HCT116 (cell line): Measurements from ENCODE around the gene TBX2. TPM values are rescaled to one million over a fixed set of nuclear protein-coding genes. Genes with fewer than 3 reads are reported as not detected.

Experiments
- ATAC-seq: fragments of 200-7000 bp; cut with Tn5 transposase; 2 replicates; pipeline ENCODE4 v1.9.1; 2020; ENCODE audit warnings: mild to moderate bottlenecking, moderate library complexity
- BruUV-seq: library from RNA; stranded (reverse); fragments of 400-500 nt; replicated peaks from 2 replicates; lab custom pipeline; 2021; lab: Mats Ljungman, UMichigan
- CTCF ChIA-PET: fragments of 300-600 bp; sonication (Branson Sonifier 250); formaldehyde crosslinking; loops from one replicate; lab custom pipeline; 2021; ENCODE audit warnings: antibody characterized with exemption; lab: Charles Lee
- POLR2A ChIA-PET: fragments of 300-600, 350-600 bp; sonication (Branson Sonifier 250); formaldehyde crosslinking; loops from one replicate; lab custom pipeline; 2021; ENCODE audit warnings: antibody characterized with exemption; lab: Charles Lee
- RAD21 ChIA-PET, 2 experiments: fragments of 300-600 bp; sonication (Branson Sonifier 250); formaldehyde crosslinking; loops; one replicate each; lab custom pipeline; 2023; ENCODE audit warnings: low total read pairs in 2 of 2; ENCODE audit not compliant: uncharacterized antibody in 2 of 2, unreplicated experiment in 2 of 2, low non-redundant PET in 1 of 2; lab: Charles Lee
- DNase-seq: peaks from one replicate; pipeline ENCODE4 v3.0.0-alpha.2; 2010; ENCODE audit warnings: low read depth, low spot score
- H2AFZ ChIP-seq: fragments of 200-600 bp; shearing (Covaris generic), sonication (generic); 2 replicates; pipeline ENCODE4 v1.6.1; 2017; ENCODE audit warnings: low read depth, mixed run types, mixed read lengths, antibody characterized with exemption, low read length; ENCODE audit not compliant: poor library complexity, severe bottlenecking
- H3K27ac ChIP-seq: 2 replicates; pipeline ENCODE4 v1.5.1; 2012; ENCODE audit warnings: low read depth, low read length
- H3K27me3 ChIP-seq: fragments of 200-600 bp; sonication (generic); 2 replicates; pipeline ENCODE4 v1.6.1; 2016; ENCODE audit warnings: mixed run types, low read length, mixed read lengths; ENCODE audit not compliant: insufficient read depth
- H3K36me3 ChIP-seq, 2 experiments: fragments of 200-500 bp in 1 of 2; fragments of 200-600 bp in 1 of 2; sonication (Bioruptor generic) in 1 of 2; sonication (generic) in 1 of 2; 2 replicates each; pipeline versions ENCODE4 v1.5.1 to v1.6.1; 2014 to 2016; ENCODE audit warnings: low read length in 2 of 2, inconsistent platforms in 1 of 2, mixed read lengths in 1 of 2, mixed run types in 1 of 2; ENCODE audit not compliant: insufficient read depth in 2 of 2, control insufficient read depth in 1 of 2
- H3K4me1 ChIP-seq, 2 experiments: fragments of 200-600 bp in 1 of 2; sonication (generic) in 1 of 2; 2 replicates each; pipeline versions ENCODE4 v1.5.1 to v1.6.1; 2012 to 2017; ENCODE audit warnings: low read length in 2 of 2, inconsistent platforms in 1 of 2, mild to moderate bottlenecking in 1 of 2, mixed read lengths in 1 of 2, mixed run types in 1 of 2, moderate library complexity in 1 of 2; ENCODE audit not compliant: insufficient read depth in 2 of 2, control insufficient read depth in 1 of 2
- H3K4me2 ChIP-seq: fragments of 200-600 bp; sonication (generic); 2 replicates; pipeline ENCODE4 v1.6.1; 2017; ENCODE audit warnings: mixed run types, low read length, mixed read lengths
- H3K4me3 ChIP-seq, 2 experiments: fragments of 200-600 bp in 1 of 2; sonication (generic) in 1 of 2; replicated peaks in 1 of 2; 2 replicates each; pipeline ENCODE4 v1.5.1; 2011 to 2016; ENCODE audit warnings: low read length in 2 of 2, control low read depth in 1 of 2, low read depth in 1 of 2, mild to moderate bottlenecking in 1 of 2, mixed read lengths in 1 of 2, mixed run types in 1 of 2
- H3K79me2 ChIP-seq: fragments of 200-600 bp; sonication (generic); 2 replicates; pipeline ENCODE4 v1.6.1; 2017; ENCODE audit warnings: mild to moderate bottlenecking, mixed run types, low read length, moderate library complexity, mixed read lengths; ENCODE audit not compliant: insufficient read depth
- H3K9ac ChIP-seq: fragments of 200-600 bp; sonication (generic); 2 replicates; pipeline ENCODE4 v1.6.1; 2016; ENCODE audit warnings: low read length, mixed read lengths
- H3K9me2 ChIP-seq: fragments of 200-600 bp; sonication (generic), shearing (Covaris generic); 2 replicates; pipeline ENCODE4 v1.6.1; 2017; ENCODE audit warnings: mixed run types, mild to moderate bottlenecking, moderate library complexity; ENCODE audit not compliant: insufficient read depth
- H3K9me3 ChIP-seq, 2 experiments: fragments of 200-500 bp in 1 of 2; fragments of 200-600 bp in 1 of 2; sonication (Bioruptor generic) in 1 of 2; sonication (generic) in 1 of 2; 2 replicates each; pipeline ENCODE4 v1.6.1; 2014 to 2017; ENCODE audit warnings: low read length in 2 of 2, mixed read lengths in 2 of 2, inconsistent platforms in 1 of 2, low read depth in 1 of 2, mild to moderate bottlenecking in 1 of 2, mixed run types in 1 of 2, moderate library complexity in 1 of 2; ENCODE audit not compliant: control insufficient read depth in 1 of 2, insufficient read depth in 1 of 2
- H4K20me1 ChIP-seq: fragments of 200-600 bp; sonication (generic), shearing (Covaris generic); 2 replicates; pipeline ENCODE4 v1.6.1; 2017; ENCODE audit warnings: mixed run types, mild to moderate bottlenecking, moderate library complexity; ENCODE audit not compliant: insufficient read depth
- CBX3 ChIP-seq: IDR thresholded peaks from 2 replicates; pipeline ENCODE4 v1.6.1; 2012; ENCODE audit warnings: low read depth
- CEBPB ChIP-seq: IDR thresholded peaks from 2 replicates; pipeline ENCODE4 v1.6.1; 2012; ENCODE audit warnings: low read depth
- ELF1 ChIP-seq: IDR thresholded peaks from 2 replicates; pipeline ENCODE4 v1.6.1; 2012; ENCODE audit warnings: low read depth, borderline replicate concordance
- EZH2 ChIP-seq: fragments of 200-600 bp; sonication (generic); IDR thresholded peaks from 2 replicates; pipeline ENCODE4 v1.6.1; 2017; ENCODE audit warnings: antibody characterized with exemption, mixed run types
- EZH2phosphoT487 ChIP-seq: fragments of 200-600 bp; IDR thresholded peaks from 2 replicates; pipeline ENCODE4 v1.6.1; 2018; ENCODE audit warnings: antibody characterized with exemption, borderline replicate concordance
- FOSL1 ChIP-seq: IDR thresholded peaks from 2 replicates; pipeline ENCODE4 v1.6.1; 2012; ENCODE audit warnings: low read depth
- JUND ChIP-seq: IDR thresholded peaks from 2 replicates; pipeline ENCODE4 v1.6.1; 2012
- POLR2A ChIP-seq: IDR thresholded peaks from 2 replicates; pipeline ENCODE4 v1.7.0; 2011; ENCODE audit warnings: borderline replicate concordance; ENCODE audit not compliant: insufficient read depth, insufficient read length; ENCODE audit errors: extremely low read depth
- POLR2AphosphoS5 ChIP-seq: IDR thresholded peaks from 2 replicates; pipeline ENCODE4 v1.6.1; 2011; ENCODE audit warnings: mild to moderate bottlenecking, low read depth, low read length, moderate library complexity
- RAD21 ChIP-seq: IDR thresholded peaks from 2 replicates; pipeline ENCODE4 v1.6.1; 2012; ENCODE audit warnings: low read depth, mild to moderate bottlenecking
- SIN3A ChIP-seq: IDR thresholded peaks from 2 replicates; pipeline ENCODE4 v1.6.1; 2012; ENCODE audit warnings: low read depth
- SP1 ChIP-seq: IDR thresholded peaks from 2 replicates; pipeline ENCODE4 v1.6.1; 2012; ENCODE audit warnings: low read depth
- SRF ChIP-seq: IDR thresholded peaks from 2 replicates; pipeline ENCODE4 v1.6.1; 2012; ENCODE audit warnings: low read depth
- TCF7L2 ChIP-seq: IDR thresholded peaks from 2 replicates; pipeline ENCODE4 v1.7.0; 2011; ENCODE audit warnings: borderline replicate concordance, inconsistent platforms; ENCODE audit not compliant: insufficient read depth, insufficient read length; ENCODE audit errors: extremely low read depth
- ZFX ChIP-seq: fragments of 450-650 bp; IDR thresholded peaks from 2 replicates; pipeline ENCODE4 v1.6.1; 2017
- intact Hi-C: fragments of 100-400 bp; cut with micrococcal nuclease; formaldehyde crosslinking; loops from 2 replicates; pipeline ENCODE4 v1.10.0; 2022
- total RNA-seq: library from RNA; stranded (reverse); gene quantifications from one replicate; pipeline ENCODE4 v1.2.1, GENCODE V29; 2021; ENCODE audit not compliant: unreplicated experiment
- TF ChIP-seq, protein P1 (sequence below): IDR thresholded peaks from 2 replicates; pipeline ENCODE4 v1.6.1; 2012
- TF ChIP-seq, protein P2 (sequence below), 3 experiments: fragments of 200-600 bp in 1 of 3; sonication (generic) in 1 of 3; IDR thresholded peaks in 2 of 3; conservative IDR thresholded peaks in 1 of 3; 2 replicates each; pipeline ENCODE4 v1.5.1; 2012 to 2017; ENCODE audit warnings: low read depth in 2 of 3, low read length in 2 of 3, antibody characterized with exemption in 1 of 3, borderline replicate concordance in 1 of 3, control low read depth in 1 of 3, mild to moderate bottlenecking in 1 of 3, mixed read lengths in 1 of 3, mixed run types in 1 of 3, moderate library complexity in 1 of 3; ENCODE audit not compliant: insufficient read depth in 1 of 3
- TF ChIP-seq, protein P3 (sequence below): IDR thresholded peaks from 2 replicates; pipeline ENCODE4 v1.6.1; 2012

Gene TBX2
- total RNA-seq, 1 experiment from 2014 or later: 0.71 TPM

DNA sequence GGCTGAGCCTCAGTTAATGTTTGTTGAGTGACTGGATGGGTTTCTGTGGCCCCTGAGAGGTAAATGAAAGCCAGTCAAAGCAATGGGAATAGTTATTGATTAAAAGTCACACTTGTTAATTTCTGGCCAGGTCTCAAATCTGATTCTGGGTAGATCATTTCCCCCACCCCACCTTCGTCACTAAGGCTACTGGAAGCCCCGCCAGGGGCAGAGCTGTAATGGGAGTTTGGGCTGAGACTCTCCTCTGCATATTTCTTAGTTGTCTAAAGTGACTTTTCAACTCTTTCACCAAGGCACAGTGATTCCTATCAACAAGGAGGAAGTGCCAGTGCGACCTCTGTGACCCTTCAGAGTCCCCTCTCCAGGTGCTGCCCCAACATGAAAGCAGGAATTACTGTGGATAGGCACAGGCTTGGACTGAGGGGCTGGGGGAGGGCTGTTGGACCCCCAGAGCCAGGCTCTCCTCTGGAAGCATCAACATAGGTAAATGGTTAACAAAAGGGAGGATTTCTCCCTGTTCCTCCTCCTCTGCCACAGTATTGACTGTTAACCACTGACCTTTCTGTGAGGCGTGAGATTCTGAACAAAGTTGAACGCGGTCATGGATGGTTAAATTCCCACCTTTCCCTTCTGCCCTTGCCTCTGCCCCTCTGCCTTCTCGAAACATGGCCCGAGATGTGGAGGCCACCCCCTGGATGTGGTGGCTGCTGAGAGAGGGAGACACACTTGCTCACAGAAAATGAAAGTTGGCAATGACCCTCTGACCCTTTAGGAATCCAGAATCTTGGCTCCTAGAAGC lies 20.8 kb upstream of the TBX2 start:
- Histone ChIP-seq H3K4me1 (no peaks in the 10 kb centered on the region), H3K9me2 (no peaks in the 10 kb centered on the region), H3K4me2 (no peak overlapping the region), H4K20me1 (no peaks in the 10 kb centered on the region), H2AFZ (no peak overlapping the region), H3K9me3 (no peaks in the 10 kb centered on the region), H3K27ac (no peak overlapping the region), H3K27me3 (no peaks in the 10 kb centered on the region), H3K79me2 (no peaks in the 10 kb centered on the region)
- CTCF ChIA-PET: no interaction called here
- no peak for DNase-seq
- POLR2A ChIA-PET: no interaction called here
- intact Hi-C loops: no loop called here
- TF ChIP-seq CBX3: no peak
- TF ChIP-seq, all 23 proteins: peak for 0
- H3K36me3 ChIP-seq: no peaks in the 10 kb centered on the region
- no peak for ATAC-seq
- H3K9ac ChIP-seq: no peak overlapping the region
- BruUV-seq: no TSS peak
- H3K4me3 ChIP-seq: no peak overlapping the region
- RAD21 ChIA-PET: no interaction called here

DNA sequence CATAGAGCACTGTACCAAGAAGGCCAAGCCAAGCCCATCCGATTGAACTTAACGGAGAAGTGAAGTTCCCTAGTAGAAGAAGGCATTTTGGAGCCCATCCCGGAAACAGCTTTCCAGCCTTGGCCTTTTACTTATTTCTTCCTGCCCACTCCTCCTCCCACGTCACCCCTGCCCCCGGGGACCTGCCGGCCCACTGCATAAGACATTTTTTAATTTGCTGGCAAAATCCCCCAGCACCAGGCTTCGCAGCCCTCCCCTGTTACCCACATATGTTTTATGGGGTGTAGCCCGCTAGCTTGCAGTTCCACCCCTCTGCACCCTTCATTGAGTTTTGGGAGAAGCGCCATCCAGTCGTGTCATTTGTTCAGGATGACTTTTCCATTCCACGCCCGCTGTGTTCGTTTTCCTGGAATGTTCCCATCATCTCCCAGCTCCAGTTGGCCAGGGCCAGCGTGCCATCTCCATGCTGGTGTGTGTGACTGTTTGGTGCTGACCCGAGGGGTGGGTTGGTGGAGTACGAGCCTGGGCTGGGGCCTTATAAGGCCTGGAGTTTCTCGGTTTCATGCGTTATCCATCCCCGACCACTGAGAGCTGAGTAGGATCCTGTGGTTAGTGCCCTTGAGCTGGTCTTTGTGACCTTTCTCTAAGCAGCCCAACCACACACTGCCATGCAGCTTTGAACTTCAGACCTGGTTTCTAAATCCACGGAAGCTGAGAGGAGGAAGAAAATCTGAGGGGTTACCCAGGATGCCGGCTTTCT lies 20.0 kb upstream of the TBX2 start:
- DNase-seq: no peak
- TF ChIP-seq RAD21 (no peak), EZH2 (no peak), EZH2phosphoT487 (no peak), ZFX (no peak), POLR2A (no peak), TCF7L2 (no peak), FOSL1 (no peak), JUND (no peak), SP1 (no peak), POLR2AphosphoS5 (no peak), SIN3A (no peak), SRF (no peak), ELF1 (no peak), CEBPB (no peak)
- TF ChIP-seq, protein P1, sequence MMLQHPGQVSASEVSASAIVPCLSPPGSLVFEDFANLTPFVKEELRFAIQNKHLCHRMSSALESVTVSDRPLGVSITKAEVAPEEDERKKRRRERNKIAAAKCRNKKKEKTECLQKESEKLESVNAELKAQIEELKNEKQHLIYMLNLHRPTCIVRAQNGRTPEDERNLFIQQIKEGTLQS: no peak
- TF ChIP-seq, protein P2, sequence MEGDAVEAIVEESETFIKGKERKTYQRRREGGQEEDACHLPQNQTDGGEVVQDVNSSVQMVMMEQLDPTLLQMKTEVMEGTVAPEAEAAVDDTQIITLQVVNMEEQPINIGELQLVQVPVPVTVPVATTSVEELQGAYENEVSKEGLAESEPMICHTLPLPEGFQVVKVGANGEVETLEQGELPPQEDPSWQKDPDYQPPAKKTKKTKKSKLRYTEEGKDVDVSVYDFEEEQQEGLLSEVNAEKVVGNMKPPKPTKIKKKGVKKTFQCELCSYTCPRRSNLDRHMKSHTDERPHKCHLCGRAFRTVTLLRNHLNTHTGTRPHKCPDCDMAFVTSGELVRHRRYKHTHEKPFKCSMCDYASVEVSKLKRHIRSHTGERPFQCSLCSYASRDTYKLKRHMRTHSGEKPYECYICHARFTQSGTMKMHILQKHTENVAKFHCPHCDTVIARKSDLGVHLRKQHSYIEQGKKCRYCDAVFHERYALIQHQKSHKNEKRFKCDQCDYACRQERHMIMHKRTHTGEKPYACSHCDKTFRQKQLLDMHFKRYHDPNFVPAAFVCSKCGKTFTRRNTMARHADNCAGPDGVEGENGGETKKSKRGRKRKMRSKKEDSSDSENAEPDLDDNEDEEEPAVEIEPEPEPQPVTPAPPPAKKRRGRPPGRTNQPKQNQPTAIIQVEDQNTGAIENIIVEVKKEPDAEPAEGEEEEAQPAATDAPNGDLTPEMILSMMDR (IDR thresholded peaks at IDR 0.05 in 2 of 3, conservative IDR thresholded peaks at IDR 0.05 in 1 of 3; ENCODE audit: borderline replicate concordance in 1 of 3, insufficient read depth in 1 of 3, low read depth in 2 of 3, low read length in 2 of 3): no peak
- TF ChIP-seq, protein P3, sequence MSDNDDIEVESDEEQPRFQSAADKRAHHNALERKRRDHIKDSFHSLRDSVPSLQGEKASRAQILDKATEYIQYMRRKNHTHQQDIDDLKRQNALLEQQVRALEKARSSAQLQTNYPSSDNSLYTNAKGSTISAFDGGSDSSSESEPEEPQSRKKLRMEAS: no peak

More for the DNA sequence above, 20.0 kb upstream of the TBX2 start:
- no peaks in the 10 kb centered on the region for H4K20me1 ChIP-seq
- H3K79me2 ChIP-seq: no peaks in the 10 kb centered on the region
- H3K36me3 ChIP-seq: no peaks in the 10 kb centered on the region
- H3K27ac ChIP-seq: no peak overlapping the region
- H3K4me3 ChIP-seq: no peak overlapping the region
- no peak overlapping the region for H3K4me2 ChIP-seq
- intact Hi-C loops: no loop called here
- H3K9me3 ChIP-seq: no peaks in the 10 kb centered on the region
- no peak overlapping the region for H2AFZ ChIP-seq
- no peak overlapping the region for H3K9ac ChIP-seq
- H3K9me2 ChIP-seq: no peaks in the 10 kb centered on the region
- RAD21 ChIA-PET: no interaction called here
- no peaks in the 10 kb centered on the region for H3K4me1 ChIP-seq
- no peak for ATAC-seq
- POLR2A ChIA-PET: no interaction called here
- CTCF ChIA-PET: no interaction called here
- no TSS peak for BruUV-seq
- H3K27me3 ChIP-seq: no peaks in the 10 kb centered on the region
